CD4-positive, alpha-beta memory T cell (primary cell): ENCODE data around the gene COPS7A. TPM values are rescaled to one million over a fixed set of nuclear protein-coding genes. Genes with fewer than 3 reads are reported as not detected.

Experiments
- CTCF ChIA-PET: fragments of 350-600 bp; sonication (Branson Sonifier 250); formaldehyde crosslinking; loops from one replicate; lab custom pipeline; 2021; ENCODE audit warnings: inconsistent platforms; ENCODE audit not compliant: partially characterized antibody; lab: Charles Lee
- POLR2A ChIA-PET: fragments of 350-600 bp; sonication (Branson Sonifier 250); formaldehyde crosslinking; loops from one replicate; lab custom pipeline; 2021; ENCODE audit not compliant: partially characterized antibody; lab: Charles Lee
- DNase-seq, 5 donors: peaks; one replicate each; pipeline versions ENCODE4 v3.0.0 to v3.0.0-alpha.2; 2020 to 2022; ENCODE audit warnings: mixed read lengths in 1 of 5
- H3K27ac ChIP-seq: one replicate; pipeline ENCODE4 v1.7.0; 2013; ENCODE audit warnings: low read depth, low read length
- H3K27me3 ChIP-seq: 2 replicates; pipeline ENCODE4 v1.7.0; 2013; ENCODE audit warnings: mild to moderate bottlenecking, low read length, moderate library complexity; ENCODE audit not compliant: insufficient read depth
- H3K36me3 ChIP-seq: 2 replicates; pipeline ENCODE4 v1.7.0; 2013; ENCODE audit warnings: mild to moderate bottlenecking, low read length, moderate library complexity; ENCODE audit not compliant: insufficient read depth
- H3K4me1 ChIP-seq: 2 replicates; pipeline ENCODE4 v1.7.0; 2013; ENCODE audit warnings: mild to moderate bottlenecking, low read length, moderate library complexity; ENCODE audit not compliant: insufficient read depth
- H3K4me3 ChIP-seq, 2 donors: one replicate each; pipeline ENCODE4 v1.7.0; 2013; ENCODE audit warnings: low read length in 2 of 2, mild to moderate bottlenecking in 1 of 2
- H3K9me3 ChIP-seq, 2 donors: one replicate each; pipeline ENCODE4 v1.7.0; 2013; ENCODE audit warnings: low read length in 2 of 2, control low read depth in 1 of 2; ENCODE audit not compliant: control insufficient read depth in 1 of 2
- H3K27ac Mint-ChIP-seq, 7 donors: one replicate each; pipeline ENCODE4 v1.8.0; 2020 to 2021; ENCODE audit warnings: mixed read lengths in 7 of 7, mild to moderate bottlenecking in 6 of 7, inconsistent platforms in 3 of 7, moderate library complexity in 3 of 7
- H3K27me3 Mint-ChIP-seq, 2 donors: one replicate each; pipeline ENCODE4 v1.8.0; 2020 to 2021; ENCODE audit warnings: mixed read lengths in 2 of 2
- H3K36me3 Mint-ChIP-seq, 2 donors: one replicate each; pipeline ENCODE4 v1.8.0; 2020 to 2021; ENCODE audit warnings: mixed read lengths in 2 of 2, inconsistent platforms in 1 of 2, mild to moderate bottlenecking in 1 of 2
- H3K4me1 Mint-ChIP-seq, 4 donors: one replicate each; pipeline ENCODE4 v1.8.0; 2020 to 2021; ENCODE audit warnings: mixed read lengths in 4 of 4, mild to moderate bottlenecking in 1 of 4
- H3K4me3 Mint-ChIP-seq, 8 donors: one replicate each; pipeline ENCODE4 v1.8.0; 2020 to 2021; ENCODE audit warnings: mixed read lengths in 8 of 8, mild to moderate bottlenecking in 7 of 8, moderate library complexity in 6 of 8, inconsistent platforms in 3 of 8
- H3K9me3 Mint-ChIP-seq, 8 donors: one replicate each; pipeline ENCODE4 v1.8.0; 2020 to 2021; ENCODE audit warnings: mixed read lengths in 8 of 8, mild to moderate bottlenecking in 5 of 8, inconsistent platforms in 3 of 8, moderate library complexity in 1 of 8
- intact Hi-C: fragments of 100-400 bp; cut with micrococcal nuclease; formaldehyde crosslinking; loops from one replicate; pipeline ENCODE4 v1.15.1; 2023
- polyA plus RNA-seq, 2 donors: library from polyadenylated mRNA; unstranded; fragments of 300-500 nt; fragmentation: Illumina TruSeq; gene quantifications; one replicate each; pipeline ENCODE4 v1.2.3, GENCODE V29; 2021
- total RNA-seq, 2 experiments: library from RNA; stranded (reverse); gene quantifications; one replicate each; pipeline ENCODE4 v1.2.3, GENCODE V29; 2021

COPS7A gene
- total and polyA plus RNA-seq, 4 experiments from 2014 or later = 36.9 to 48.6 (median 41.2) TPM

GRCh38 chr12:6770600-6770999 is 46.8 kb downstream of the COPS7A start:
- H3K36me3 Mint-ChIP-seq = peaks cover 0 to 1% of the 10 kb centered on the region in 2 donors
- peaks cover 25% of the 10 kb centered on the region for H3K27me3 ChIP-seq
- peak overlapping the region in 1 of 8 donors; percentile 87 for H3K4me3 Mint-ChIP-seq
- peaks cover 0 to 2% (median 0%) of the 10 kb centered on the region in 8 donors for H3K9me3 Mint-ChIP-seq
- H3K36me3 ChIP-seq = no peaks in the 10 kb centered on the region
- peak overlapping the region in 1 of 7 donors; percentile 14 for H3K27ac Mint-ChIP-seq
- no peaks in the 10 kb centered on the region for H3K9me3 ChIP-seq
- intact Hi-C loops = no loop called here
- ChIA-PET POLR2A (interaction anchor here (1.0 to 5.4 kb wide), 6 partner anchors 9 to 121 kb away, joined by 3 to 44 read pairs (median 6); partner anchors contain the start of genes CD4 and MLF2), CTCF (interaction anchor here (1.0 to 28.3 kb wide), 5 partner anchors 13 to 58 kb away, joined by 3 to 343 read pairs (median 64); partner anchors contain the start of genes CD4, GPR162, MLF2 and P3H3)
- no peak overlapping the region for H3K4me3 ChIP-seq
- no peak for DNase-seq
- H3K4me1 ChIP-seq = peaks cover 51% of the 10 kb centered on the region
- peaks cover 13 to 47% of the 10 kb centered on the region in 2 donors for H3K27me3 Mint-ChIP-seq
- no peak overlapping the region for H3K27ac ChIP-seq
- H3K4me1 Mint-ChIP-seq = peaks cover 22 to 72% (median 47%) of the 10 kb centered on the region in 4 donors

DNA sequence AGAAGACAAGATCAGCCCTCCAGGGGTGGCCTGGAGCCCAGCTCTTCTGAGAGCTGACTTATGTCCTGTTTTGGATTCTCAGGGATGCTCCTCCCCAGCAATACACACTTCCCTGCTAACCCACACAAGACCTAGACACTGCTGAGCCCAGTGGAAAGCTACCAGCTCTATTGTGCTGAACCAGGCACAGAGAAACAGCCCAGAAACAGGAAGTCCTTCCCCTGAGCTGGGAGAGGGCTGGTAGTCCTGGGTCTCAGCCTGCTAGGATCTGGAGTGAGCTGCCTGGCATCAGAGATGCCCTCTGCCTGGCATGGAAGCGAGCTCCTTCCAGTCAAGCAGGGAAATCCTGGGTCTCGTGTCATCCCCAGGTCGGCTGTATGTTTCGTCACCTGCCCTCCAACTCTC is 47.2 kb downstream of the COPS7A start:
- Histone ChIP-seq H3K36me3 (no peaks in the 10 kb centered on the region), H3K4me3 (no peak overlapping the region), H3K4me1 (peaks cover 46% of the 10 kb centered on the region), H3K9me3 (no peaks in the 10 kb centered on the region), H3K27ac (no peak overlapping the region), H3K27me3 (peaks cover 20% of the 10 kb centered on the region)
- POLR2A ChIA-PET = interaction anchor here (1.0 to 5.4 kb wide), 6 partner anchors 9 to 120 kb away, joined by 3 to 44 read pairs (median 6); partner anchors contain the start of genes CD4 and MLF2
- CTCF ChIA-PET = interaction anchor here (1.3 to 28.3 kb wide), 5 partner anchors 10 to 57 kb away, joined by 3 to 343 read pairs (median 64); partner anchors contain the start of genes CD4, GPR162, MLF2 and P3H3
- intact Hi-C loops = no loop called here
- Mint-ChIP-seq H3K9me3 (peaks cover 0 to 2% (median 0%) of the 10 kb centered on the region in 8 donors), H3K36me3 (peaks cover 0 to 1% of the 10 kb centered on the region in 2 donors), H3K27me3 (peaks cover 13 to 48% of the 10 kb centered on the region in 2 donors), H3K27ac (peak overlapping the region in 3 of 7 donors; percentile 14 to 60 (median 18)), H3K4me1 (peaks cover 24 to 72% (median 46%) of the 10 kb centered on the region in 4 donors), H3K4me3 (peak overlapping the region in 2 of 8 donors; percentile 21 to 87)
- no peak for DNase-seq

- Mint-ChIP-seq H3K4me3 (peak overlapping the region; percentile 68 to 87 (median 78)), H3K27ac (peak overlapping the region; percentile 1 to 80 (median 33)), H3K36me3 (peaks cover 0 to 1% of the 10 kb centered on the region in 2 donors), H3K9me3 (peaks cover 0 to 2% (median 0%) of the 10 kb centered on the region in 8 donors), H3K27me3 (peaks cover 13 to 48% of the 10 kb centered on the region in 2 donors), H3K4me1 (peaks cover 25 to 72% (median 50%) of the 10 kb centered on the region in 4 donors)
- no peak for DNase-seq
- intact Hi-C loops = no loop called here
- Histone ChIP-seq H3K27me3 (peaks cover 20% of the 10 kb centered on the region), H3K27ac (no peak overlapping the region), H3K4me1 (peaks cover 45% of the 10 kb centered on the region), H3K9me3 (no peaks in the 10 kb centered on the region), H3K4me3 (no peak overlapping the region), H3K36me3 (no peaks in the 10 kb centered on the region)
- ChIA-PET POLR2A (interaction anchor here (1.1 to 5.4 kb wide), 4 partner anchors 8 to 21 kb away, joined by 3 to 44 read pairs (median 12); partner anchors contain the start of genes CD4 and MLF2), CTCF (interaction anchor here (1.3 to 28.3 kb wide), 5 partner anchors 9 to 57 kb away, joined by 3 to 343 read pairs (median 64); partner anchors contain the start of genes CD4, GPR162, MLF2 and P3H3)
Measured at GRCh38 chr12:6771509-6772330, 47.9 kb downstream of the COPS7A start.

GRCh38 chr12:6772331-6772695 is 48.5 kb downstream of the COPS7A start, which contains the start of gene LAG3:
Gene LAG3, plus strand, starts transcription at chr12:6772520. Its CDS starts 333 bp downstream, at chr12:6772853.
- DNase-seq = peak in 1 of 5 donors; percentile 64
- Histone ChIP-seq H3K4me3 (peak within 1 kb of the TSS in 1 of 2 donors; percentile 17), H3K27ac (peak within 1 kb of the TSS; percentile 18), H3K4me1 (peaks cover 41% of the 10 kb centered on the region), H3K36me3 (no peaks in the 10 kb centered on the region), H3K27me3 (peaks cover 20% of the 10 kb centered on the region), H3K9me3 (no peaks in the 10 kb centered on the region)
- peaks cover 25 to 66% (median 47%) of the 10 kb centered on the region in 4 donors for H3K4me1 Mint-ChIP-seq
- H3K27me3 Mint-ChIP-seq = peaks cover 13 to 45% of the 10 kb centered on the region in 2 donors
- H3K9me3 Mint-ChIP-seq = peaks cover 0 to 2% (median 0%) of the 10 kb centered on the region in 8 donors
- ChIA-PET CTCF (interaction anchor here (1.3 to 28.3 kb wide), 4 partner anchors 8 to 56 kb away, joined by 5 to 343 read pairs (median 184); partner anchors contain the start of genes CD4, GPR162, MLF2 and P3H3), POLR2A (interaction anchor here (0.7 to 5.4 kb wide), 5 partner anchors 17 to 164 kb away, joined by 4 to 44 read pairs (median 16); partner anchors contain the start of genes CD4 and MLF2)
- H3K36me3 Mint-ChIP-seq = no peaks in the 10 kb centered on the region
- intact Hi-C loops = no loop called here
- peak within 1 kb of the TSS; percentile 1 to 80 (median 33) for H3K27ac Mint-ChIP-seq
- peak within 1 kb of the TSS; percentile 68 to 88 (median 78) for H3K4me3 Mint-ChIP-seq

GRCh38 chr12:6772726-6773589 is 49.1 kb downstream of the COPS7A start:
- Histone ChIP-seq H3K4me1 (peaks cover 43% of the 10 kb centered on the region), H3K36me3 (no peaks in the 10 kb centered on the region), H3K27ac (peak overlapping the region; percentile 18), H3K27me3 (peaks cover 17% of the 10 kb centered on the region), H3K4me3 (peak overlapping the region in 1 of 2 donors; percentile 17), H3K9me3 (no peaks in the 10 kb centered on the region)
- ChIA-PET POLR2A (interaction anchor here (0.7 to 5.4 kb wide), 5 partner anchors 7 to 165 kb away, joined by 4 to 44 read pairs (median 16); partner anchors contain the start of genes CD4, MLF2 and PTMS), CTCF (interaction anchor here (1.9 to 28.3 kb wide), 4 partner anchors 14 to 55 kb away, joined by 5 to 343 read pairs (median 184); partner anchors contain the start of genes CD4, GPR162, MLF2 and P3H3)
- intact Hi-C loops = no loop called here
- H3K27me3 Mint-ChIP-seq = peaks cover 9 to 41% of the 10 kb centered on the region in 2 donors
- peak overlapping the region; percentile 68 to 88 (median 75) for H3K4me3 Mint-ChIP-seq
- no peaks in the 10 kb centered on the region for H3K36me3 Mint-ChIP-seq
- H3K27ac Mint-ChIP-seq = peak overlapping the region in 5 of 7 donors; percentile 3 to 78 (median 27)
- peaks cover 0 to 2% (median 0%) of the 10 kb centered on the region in 8 donors for H3K9me3 Mint-ChIP-seq
- no peak for DNase-seq
- peaks cover 21 to 60% (median 43%) of the 10 kb centered on the region in 4 donors for H3K4me1 Mint-ChIP-seq
